Measurements from ENCODE around the gene ACAD10.

- no peak for TF ChIP-seq CTCF (IDR thresholded peaks at IDR 0.05; ENCODE audit: poor library complexity)
- no peak for TF ChIP-seq EZH2 (IDR thresholded peaks at IDR 0.05; ENCODE audit: borderline replicate concordance)
Measured at GRCh38 chr12:111645433-111645832, 40.4 kb upstream of the ACAD10 start.

Data from hepatocyte (in vitro differentiated cells).